ENCODE measurements around the gene DDR1.
"Not testable (repeated sequence)": the region's sequence is repeated elsewhere in the genome, so short reads cannot be mapped to it uniquely, and the experiment has no call there.

Gene DDR1

GRCh38 chr6:30849903-30850651, 34.2 kb upstream of the DDR1 start:
- TF ChIP-seq, protein P1, sequence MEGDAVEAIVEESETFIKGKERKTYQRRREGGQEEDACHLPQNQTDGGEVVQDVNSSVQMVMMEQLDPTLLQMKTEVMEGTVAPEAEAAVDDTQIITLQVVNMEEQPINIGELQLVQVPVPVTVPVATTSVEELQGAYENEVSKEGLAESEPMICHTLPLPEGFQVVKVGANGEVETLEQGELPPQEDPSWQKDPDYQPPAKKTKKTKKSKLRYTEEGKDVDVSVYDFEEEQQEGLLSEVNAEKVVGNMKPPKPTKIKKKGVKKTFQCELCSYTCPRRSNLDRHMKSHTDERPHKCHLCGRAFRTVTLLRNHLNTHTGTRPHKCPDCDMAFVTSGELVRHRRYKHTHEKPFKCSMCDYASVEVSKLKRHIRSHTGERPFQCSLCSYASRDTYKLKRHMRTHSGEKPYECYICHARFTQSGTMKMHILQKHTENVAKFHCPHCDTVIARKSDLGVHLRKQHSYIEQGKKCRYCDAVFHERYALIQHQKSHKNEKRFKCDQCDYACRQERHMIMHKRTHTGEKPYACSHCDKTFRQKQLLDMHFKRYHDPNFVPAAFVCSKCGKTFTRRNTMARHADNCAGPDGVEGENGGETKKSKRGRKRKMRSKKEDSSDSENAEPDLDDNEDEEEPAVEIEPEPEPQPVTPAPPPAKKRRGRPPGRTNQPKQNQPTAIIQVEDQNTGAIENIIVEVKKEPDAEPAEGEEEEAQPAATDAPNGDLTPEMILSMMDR (IDR thresholded peaks at IDR 0.05; ENCODE audit: low read depth, low read length), result no peak
- Histone ChIP-seq H3K9me3 (peaks cover 4% of the 10 kb centered on the region), H3K4me3 (ENCODE audit: low read depth, low read length) (no peak overlapping the region), H3K36me3 (no peaks in the 10 kb centered on the region), H3K4me1 (no peaks in the 10 kb centered on the region), H3K27me3 (no peaks in the 10 kb centered on the region)
- no peak for DNase-seq

DNA sequence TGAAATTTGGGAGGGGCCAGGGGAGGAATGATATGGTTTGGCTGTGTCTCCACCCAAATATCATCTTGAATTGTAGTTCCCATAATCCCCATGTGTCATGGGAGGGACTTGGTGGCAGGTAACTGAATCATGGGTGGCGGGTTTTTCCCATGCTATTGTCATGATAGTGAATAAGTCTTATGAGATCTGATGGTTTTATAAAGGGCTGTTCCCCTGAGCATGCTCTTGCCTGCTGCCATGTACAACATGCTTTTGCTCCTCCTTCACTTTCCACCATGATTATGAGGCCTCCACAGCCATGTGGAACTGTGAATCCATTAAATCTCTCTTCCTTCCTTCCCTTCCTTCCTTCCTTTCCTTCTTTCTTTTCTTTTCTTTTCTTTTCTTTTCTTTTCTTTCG, 31.9 kb upstream of the DDR1 start:
- H3K9me3 ChIP-seq; H3K4me3 ChIP-seq (ENCODE audit: low read depth, low read length); H3K36me3 ChIP-seq; H3K27me3 ChIP-seq; DNase-seq; H3K4me1 ChIP-seq: not testable (repeated sequence)

DNA sequence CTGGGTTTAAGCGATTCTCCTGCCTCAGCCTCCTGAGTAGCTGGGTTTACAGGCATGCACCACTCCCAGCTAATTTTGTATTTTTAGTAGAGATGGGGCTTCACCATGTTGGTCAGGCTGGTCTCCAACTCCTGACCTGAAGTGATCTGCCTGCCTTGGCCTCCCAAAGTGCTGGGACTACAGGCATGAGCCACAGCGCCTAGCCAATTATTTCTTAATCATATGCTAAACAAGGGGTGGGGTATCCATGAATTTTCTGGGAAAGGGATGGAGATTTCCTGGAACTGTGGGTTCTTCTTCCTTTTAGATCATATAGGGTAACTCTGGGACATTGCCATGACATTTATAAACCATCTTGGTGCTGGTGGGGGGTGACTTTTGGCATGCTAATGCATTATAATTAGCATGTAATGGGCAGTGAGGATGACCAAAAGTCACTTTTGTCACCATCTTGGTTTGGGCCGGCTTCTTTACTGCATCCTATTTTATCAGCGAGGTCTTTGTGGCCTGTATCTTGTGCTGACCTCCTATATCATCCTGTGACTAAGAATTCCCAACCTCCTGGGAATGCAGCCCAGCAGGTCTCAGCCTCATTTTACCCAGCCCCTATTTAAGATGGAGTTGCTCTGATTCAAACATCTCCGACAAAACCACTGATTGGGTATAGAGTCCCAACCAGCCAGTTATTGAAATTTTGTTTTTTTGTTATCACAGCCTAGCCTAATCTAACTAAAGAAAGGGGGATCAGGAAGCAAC, 29.9 kb upstream of the DDR1 start:
- TF ChIP-seq, protein P1 (IDR thresholded peaks at IDR 0.05; ENCODE audit: low read depth, low read length), result no peak
- DNase-seq, result no peak

GRCh38 chr6:30855429-30856075, 28.8 kb upstream of the DDR1 start:
- TF ChIP-seq, protein P1 (IDR thresholded peaks at IDR 0.05; ENCODE audit: low read depth, low read length), result no peak
- no peak overlapping the region for H3K4me3 ChIP-seq (ENCODE audit: low read depth, low read length)
- H3K4me1 ChIP-seq, result no peaks in the 10 kb centered on the region
- H3K9me3 ChIP-seq, result peaks cover 4% of the 10 kb centered on the region
- no peaks in the 10 kb centered on the region for H3K36me3 ChIP-seq
- DNase-seq, result no peak
- no peaks in the 10 kb centered on the region for H3K27me3 ChIP-seq

More for the DNA sequence above, 29.9 kb upstream of the DDR1 start:
- Histone ChIP-seq H3K36me3 (no peaks in the 10 kb centered on the region), H3K27me3 (no peaks in the 10 kb centered on the region), H3K9me3 (peaks cover 4% of the 10 kb centered on the region), H3K4me1 (no peaks in the 10 kb centered on the region), H3K4me3 (ENCODE audit: low read depth, low read length) (no peak overlapping the region)

GRCh38 chr6:30857112-30857511, 27.2 kb upstream of the DDR1 start:
- H3K9me3 ChIP-seq, result no peaks in the 10 kb centered on the region; the same call in none of the 2 replicates

DNA sequence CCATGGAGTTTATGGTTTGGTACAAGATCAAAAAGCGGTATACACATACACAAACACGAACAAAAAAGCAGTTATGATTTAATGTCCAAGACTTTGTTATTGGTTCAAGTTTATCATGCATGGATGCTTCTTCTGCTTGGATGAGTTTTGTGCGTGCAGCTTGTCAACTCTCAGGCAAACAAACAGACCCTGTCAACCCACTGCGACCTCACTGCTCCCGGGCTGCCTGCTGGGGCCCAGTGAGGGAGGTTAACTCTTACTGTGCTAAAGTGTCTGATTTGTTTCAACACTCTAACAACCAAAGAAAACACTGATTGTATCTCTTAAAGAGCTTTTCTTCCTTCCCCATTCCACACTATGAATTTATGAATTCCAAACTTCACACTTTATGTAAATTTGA, 26.8 kb upstream of the DDR1 start:
- H3K27me3 ChIP-seq, result no peaks in the 10 kb centered on the region
- no peak for DNase-seq
- H3K36me3 ChIP-seq, result no peaks in the 10 kb centered on the region
- H3K4me3 ChIP-seq (ENCODE audit: low read depth, low read length), result no peak overlapping the region
- H3K4me1 ChIP-seq, result no peaks in the 10 kb centered on the region
- H3K9me3 ChIP-seq, result no peaks in the 10 kb centered on the region; the same call in none of the 2 replicates
- TF ChIP-seq, protein P1 (IDR thresholded peaks at IDR 0.05; ENCODE audit: low read depth, low read length), result no peak

More at GRCh38 chr6:30857112-30857511, 27.2 kb upstream of the DDR1 start:
- Histone ChIP-seq H3K4me1 (no peaks in the 10 kb centered on the region), H3K4me3 (ENCODE audit: low read depth, low read length) (no peak overlapping the region), H3K36me3 (no peaks in the 10 kb centered on the region), H3K27me3 (no peaks in the 10 kb centered on the region)
- TF ChIP-seq, protein P1 (IDR thresholded peaks at IDR 0.05; ENCODE audit: low read depth, low read length), result no peak
- DNase-seq, result no peak

DNA sequence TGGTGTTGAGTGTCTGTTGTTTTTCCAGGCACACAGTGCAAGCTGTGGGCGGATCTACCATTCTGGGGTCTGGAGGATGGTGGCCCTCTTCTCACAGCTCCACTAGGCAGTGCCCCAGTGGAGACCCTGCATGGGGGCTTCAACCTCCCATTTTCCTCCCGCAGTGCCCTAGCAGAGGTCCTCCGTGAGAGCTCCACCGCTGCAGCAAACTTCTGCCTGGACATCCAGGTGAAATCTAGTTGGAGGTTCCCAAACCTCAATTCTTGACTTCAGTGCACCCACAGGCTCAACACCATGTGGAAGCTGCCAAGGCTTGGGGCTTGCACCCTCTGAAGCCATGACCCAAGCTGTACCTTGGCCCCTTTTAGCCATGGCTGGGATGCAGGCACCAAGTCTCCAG, 24.6 kb upstream of the DDR1 start:
- not testable (repeated sequence) for H3K4me1 ChIP-seq; H3K27me3 ChIP-seq; DNase-seq; H3K4me3 ChIP-seq (ENCODE audit: low read depth, low read length); H3K36me3 ChIP-seq; H3K9me3 ChIP-seq
